Left lung (tissue), 10 donors: ENCODE results near the gene EPHB6. TPM values are rescaled to one million over a fixed set of nuclear protein-coding genes. Genes with fewer than 3 reads are reported as not detected.
A peak's percentile ranks its signal among the peaks of the same experiment; 100 is the strongest.

Experiments
- ATAC-seq: fragments of 200-7000 bp; cut with Tn5 transposase; one replicate; pipeline ENCODE4 v1.9.1; 2020; ENCODE audit warnings: moderate library complexity
- DNase-seq, 4 donors: peaks; one replicate each; pipeline ENCODE4 v3.0.0-alpha.2; 2013 to 2020
- H3K27ac ChIP-seq, 2 donors: fragments of 200-600 bp; sonication (generic) in 1 of 2; one replicate each; pipeline versions ENCODE4 v1.5.0 to v1.8.0; 2020 to 2021
- H3K27me3 ChIP-seq, 2 donors: fragments of 200-600 bp; sonication (generic) in 1 of 2; one replicate each; pipeline versions ENCODE4 v1.5.0 to v1.8.0; 2020 to 2021
- H3K36me3 ChIP-seq, 2 donors: fragments of 200-600 bp; sonication (generic) in 1 of 2; one replicate each; pipeline versions ENCODE4 v1.5.0 to v1.8.0; 2020 to 2021
- H3K4me1 ChIP-seq, 2 donors: fragments of 200-600 bp; one replicate each; pipeline ENCODE4 v1.8.0; 2021
- H3K4me3 ChIP-seq, 2 donors: fragments of 200-600 bp; sonication (generic) in 1 of 2; one replicate each; pipeline versions ENCODE4 v1.5.0 to v1.8.0; 2020 to 2021; ENCODE audit warnings: mild to moderate bottlenecking in 1 of 2
- H3K9me3 ChIP-seq, 2 donors: fragments of 200-600 bp; sonication (generic) in 1 of 2; one replicate each; pipeline versions ENCODE4 v1.5.0 to v1.8.0; 2020 to 2021
- CTCF ChIP-seq, 2 donors: fragments of 200-600 bp; sonication (generic) in 1 of 2; IDR thresholded peaks; one replicate each; pipeline versions ENCODE4 v1.5.0 to v1.8.0; 2021; ENCODE audit warnings: antibody characterized with exemption in 2 of 2
- intact Hi-C, 2 donors: fragments of 100-400 bp; cut with DNase I; formaldehyde crosslinking; loops; one replicate each; pipeline versions ENCODE4 v1.11.2 to v1.14.2; 2022
- polyA plus RNA-seq, 6 donors: library from polyadenylated mRNA; unstranded; fragments of 120-200 nt; gene quantifications; one replicate each; pipeline ENCODE4 v1.2.1, GENCODE V29; 2013; ENCODE audit not compliant: insufficient read length in 6 of 6
- total RNA-seq, 2 donors: library from RNA; stranded (reverse); fragmentation: NEBNext Ultra II Directional; extraction: Animal tissue kit (Norgen Biotek cat#: 25700); gene quantifications; one replicate each; pipeline ENCODE4 v1.2.1, GENCODE V29; 2021
- donor health status: DM: no; HTN: yes; CAD: no.
- donor health status: DM: no; HTN: no; CAD: no.

EPHB6 gene
- total and polyA plus RNA-seq, 8 donors = 6.5 to 42.8 (median 27.6) TPM

- Histone ChIP-seq H3K36me3 (no peaks in the 10 kb centered on the region), H3K27me3 (no peaks in the 10 kb centered on the region), H3K4me3 (no peak overlapping the region), H3K4me1 (peaks cover 0 to 20% of the 10 kb centered on the region in 2 donors), H3K27ac (no peak overlapping the region), H3K9me3 (peaks cover 0 to 13% of the 10 kb centered on the region in 2 donors)
- no peak for TF ChIP-seq CTCF (IDR thresholded peaks at IDR 0.05)
- intact Hi-C loops = no loop called here
- ATAC-seq (no peak), DNase-seq (no peak)
Measured at GRCh38 chr7:142906643-142907042, 51.8 kb downstream of the EPHB6 start.

- Histone ChIP-seq H3K27me3 (no peaks in the 10 kb centered on the region), H3K36me3 (no peaks in the 10 kb centered on the region), H3K4me3 (no peak overlapping the region), H3K27ac (no peak overlapping the region), H3K9me3 (peaks cover 0 to 13% of the 10 kb centered on the region in 2 donors), H3K4me1 (peaks cover 0 to 20% of the 10 kb centered on the region in 2 donors)
- intact Hi-C loops = no loop called here
- DNase-seq = no peak
- TF ChIP-seq CTCF (IDR thresholded peaks at IDR 0.05) = no peak
- ATAC-seq = no peak
Measured at GRCh38 chr7:142908290-142908689, 53.4 kb downstream of the EPHB6 start.

- Histone ChIP-seq H3K4me3 (no peak overlapping the region), H3K9me3 (peaks cover 0 to 8% of the 10 kb centered on the region in 2 donors), H3K27me3 (no peaks in the 10 kb centered on the region), H3K36me3 (no peaks in the 10 kb centered on the region), H3K4me1 (peaks cover 0 to 20% of the 10 kb centered on the region in 2 donors), H3K27ac (peak overlapping the region in 1 of 2 donors; percentile 3)
- peak in 1 of 2 donors; percentile 22 for TF ChIP-seq CTCF (IDR thresholded peaks at IDR 0.05)
- DNase-seq (no peak), ATAC-seq (peak; percentile 86)
- intact Hi-C loops = no loop called here
Measured at GRCh38 chr7:142908921-142909890, 54.3 kb downstream of the EPHB6 start.

- no peaks in the 10 kb centered on the region for H3K27me3 ChIP-seq
- H3K9me3 ChIP-seq = no peaks in the 10 kb centered on the region
- no peak for DNase-seq
- H3K27ac ChIP-seq = no peak overlapping the region
- H3K4me1 ChIP-seq = peaks cover 0 to 20% of the 10 kb centered on the region in 2 donors
- TF ChIP-seq CTCF (IDR thresholded peaks at IDR 0.05) = no peak
- peak; percentile 87 for ATAC-seq
- H3K36me3 ChIP-seq = no peaks in the 10 kb centered on the region
- H3K4me3 ChIP-seq = no peak overlapping the region
- intact Hi-C loops = no loop called here
Measured at GRCh38 chr7:142910031-142910433, 55.2 kb downstream of the EPHB6 start.

- no peak for TF ChIP-seq CTCF (IDR thresholded peaks at IDR 0.05)
- Histone ChIP-seq H3K4me3 (no peak overlapping the region), H3K4me1 (peaks cover 0 to 20% of the 10 kb centered on the region in 2 donors), H3K9me3 (no peaks in the 10 kb centered on the region), H3K27me3 (no peaks in the 10 kb centered on the region), H3K36me3 (no peaks in the 10 kb centered on the region), H3K27ac (no peak overlapping the region)
- intact Hi-C loops = no loop called here
- DNase-seq = no peak
- peak; percentile 10 for ATAC-seq
Measured at GRCh38 chr7:142910481-142910880, 55.6 kb downstream of the EPHB6 start.
